ENCODE results near the gene JPT1.
"Not testable (repeated sequence)": the region's sequence is repeated elsewhere in the genome, so short reads cannot be mapped to it uniquely, and the experiment has no call there.

The JPT1 gene

GRCh38 chr17:75154195-75155106, at the start of gene JPT1:
Gene JPT1, minus strand, starts transcription at chr17:75154512. Its CDS starts 115 bp downstream, at chr17:75154397.
- peak; percentile 98 for DNase-seq

GRCh38 chr17:75199886-75200618, 45.7 kb upstream of the JPT1 start:
- no peak for DNase-seq

- DNase-seq, result no peak
Measured at GRCh38 chr17:75194879-75195278, 40.6 kb upstream of the JPT1 start.

- no peak for DNase-seq
Measured at GRCh38 chr17:75191584-75191983, 37.3 kb upstream of the JPT1 start.

GRCh38 chr17:75188614-75189013, 34.3 kb upstream of the JPT1 start:
- no peak for DNase-seq

- no peak for DNase-seq
Measured at GRCh38 chr17:75183999-75184884, 29.9 kb upstream of the JPT1 start.

GRCh38 chr17:75182569-75183436, 28.5 kb upstream of the JPT1 start, which contains the start of gene SUMO2:
Gene SUMO2, minus strand, starts transcription at chr17:75182959. Its CDS starts 125 bp downstream, at chr17:75182834.
- DNase-seq, result peak; percentile 96 to 97

GRCh38 chr17:75182319-75182568, 27.9 kb upstream of the JPT1 start:
- DNase-seq, result no peak

GRCh38 chr17:75181608-75182318, 27.5 kb upstream of the JPT1 start:
- DNase-seq, result peak; percentile 49 to 57

- DNase-seq, result no peak
Measured at GRCh38 chr17:75181110-75181509, 26.8 kb upstream of the JPT1 start.

GRCh38 chr17:75178453-75178852, 24.1 kb upstream of the JPT1 start:
- DNase-seq, result no peak

- no peak for DNase-seq
Measured at GRCh38 chr17:75176625-75177024, 22.3 kb upstream of the JPT1 start.

GRCh38 chr17:75174996-75175395, 20.7 kb upstream of the JPT1 start:
- no peak for DNase-seq

- DNase-seq, result no peak
Measured at GRCh38 chr17:75173526-75173925, 19.2 kb upstream of the JPT1 start.

- no peak for DNase-seq
Measured at GRCh38 chr17:75168998-75169397, 14.7 kb upstream of the JPT1 start.

GRCh38 chr17:75164606-75165005, 10.3 kb upstream of the JPT1 start:
- DNase-seq, result not testable (repeated sequence)

- no peak for DNase-seq
Measured at GRCh38 chr17:75163074-75163473, 8.8 kb upstream of the JPT1 start.

GRCh38 chr17:75160211-75160610, 5.9 kb upstream of the JPT1 start:
- DNase-seq, result no peak

GRCh38 chr17:75159196-75160031, 5.1 kb upstream of the JPT1 start:
- no peak for DNase-seq

GRCh38 chr17:75158480-75158879, 4.2 kb upstream of the JPT1 start:
- DNase-seq, result not testable (repeated sequence)
